A549 (cell line): Measurements from ENCODE around the gene GPBP1L1. TPM values are rescaled to one million over a fixed set of nuclear protein-coding genes. Genes with fewer than 3 reads are reported as not detected.

Source experiments
- ATAC-seq, 2 experiments: fragments of 200-7000 bp in 1 of 2; fragments of >200 bp in 1 of 2; cut with Nextera tagmentation in 1 of 2; cut with Tn5 transposase in 1 of 2; 3 replicates each; pipeline versions ENCODE4 v1.8.0 to v1.9.1; 2018 to 2020; ENCODE audit warnings: mild to moderate bottlenecking in 1 of 2, moderate library complexity in 1 of 2
- CTCF ChIA-PET: fragments of 300-600 bp; sonication (Branson Sonifier 250); formaldehyde crosslinking; extraction: SDS; loops from one replicate; lab custom pipeline; 2021; ENCODE audit warnings: antibody characterized with exemption, inconsistent platforms; lab: Yijun Ruan, JAX
- POLR2A ChIA-PET: fragments of 350-600 bp; formaldehyde crosslinking; extraction: SDS; loops from one replicate; lab custom pipeline; 2021; ENCODE audit warnings: antibody characterized with exemption, inconsistent platforms; lab: Yijun Ruan, JAX
- DNase-seq, 2 experiments: peaks; one replicate each; pipeline versions ENCODE4 v3.0.0 to v3.0.0-alpha.2; 2011 to 2016; ENCODE audit warnings: low read depth in 1 of 2, low spot score in 1 of 2
- FAIRE-seq: peaks from 2 replicates; lab custom pipeline; 2011; peaks lifted over from hg19 to GRCh38; lab: Jason Lieb, UNC
- H3K27ac ChIP-seq, 2 experiments: fragments of >200 bp; sonication (Bioruptor Twin); formaldehyde crosslinking; 3 replicates each; pipeline ENCODE4 v1.5.1; 2016 to 2017
- H3K4me1 ChIP-seq: fragments of >200 bp; sonication (Bioruptor Twin); formaldehyde crosslinking; 3 replicates; pipeline ENCODE4 v1.6.1; 2016
- H3K4me2 ChIP-seq: fragments of >200 bp; sonication (Bioruptor Twin); formaldehyde crosslinking; 3 replicates; pipeline ENCODE4 v1.6.1; 2016
- H3K4me3 ChIP-seq: fragments of >200 bp; sonication (Bioruptor Twin); formaldehyde crosslinking; 3 replicates; pipeline ENCODE4 v1.5.1; 2016
- H3K9me3 ChIP-seq: fragments of >200 bp; sonication (Bioruptor Twin); formaldehyde crosslinking; 3 replicates; pipeline ENCODE4 v1.6.1; 2016
- ATOH8 ChIP-seq: fragments of 250-450 bp; sonication (Bioruptor Pico); IDR thresholded peaks from 2 replicates; pipeline ENCODE4 v1.5.0; 2020; ENCODE audit warnings: low read depth, mild to moderate bottlenecking, moderate library complexity
- BCL3 ChIP-seq: fragments of >200 bp; sonication (Bioruptor Twin); formaldehyde crosslinking; IDR thresholded peaks from 3 replicates; pipeline ENCODE4 v1.6.1; 2016
- CBX8 ChIP-seq: fragments of 200-600 bp; sonication (generic); IDR thresholded peaks from 2 replicates; pipeline ENCODE4 v1.6.1; 2016
- E2F6 ChIP-seq: IDR thresholded peaks from 2 replicates; pipeline ENCODE4 v1.6.1; 2012; ENCODE audit warnings: low read depth, borderline replicate concordance
- EHF ChIP-seq: fragments of 250-450 bp; sonication (Bioruptor Pico); IDR thresholded peaks from 2 replicates; pipeline ENCODE4 v1.5.0; 2020; ENCODE audit warnings: mild to moderate bottlenecking
- EHMT2 ChIP-seq: fragments of 200-600 bp; sonication (generic); IDR thresholded peaks from 2 replicates; pipeline ENCODE4 v1.6.1; 2016; ENCODE audit warnings: antibody characterized with exemption, low read depth, mild to moderate bottlenecking, moderate library complexity
- EP300 ChIP-seq, 2 experiments: fragments of >200 bp; sonication (Bioruptor Twin); formaldehyde crosslinking; IDR thresholded peaks; 2 replicates in 1 of 2; 3 replicates in 1 of 2; pipeline ENCODE4 v1.6.1; 2016 to 2017
- FOXS1 ChIP-seq: fragments of 250-450 bp; sonication (Bioruptor Pico); IDR thresholded peaks from 2 replicates; pipeline ENCODE4 v1.5.0; 2020; ENCODE audit warnings: mild to moderate bottlenecking, moderate library complexity
- HMGXB4 ChIP-seq: fragments of 250-450 bp; sonication (Bioruptor Pico); IDR thresholded peaks from 2 replicates; pipeline ENCODE4 v1.5.0; 2021; ENCODE audit warnings: mild to moderate bottlenecking, moderate library complexity, borderline replicate concordance
- HOXA7 ChIP-seq: fragments of 250-450 bp; sonication (Bioruptor Pico); IDR thresholded peaks from 2 replicates; pipeline ENCODE4 v1.5.0; 2020; ENCODE audit warnings: mild to moderate bottlenecking, moderate library complexity
- HOXB13 ChIP-seq: fragments of 250-450 bp; sonication (Bioruptor Pico); IDR thresholded peaks from 2 replicates; pipeline ENCODE4 v1.5.0; 2020; ENCODE audit warnings: low read depth, mild to moderate bottlenecking, moderate library complexity
- JUN ChIP-seq, 2 experiments: fragments of >200 bp; sonication (Bioruptor Twin); formaldehyde crosslinking; IDR thresholded peaks; 2 replicates in 1 of 2; 3 replicates in 1 of 2; pipeline ENCODE4 v1.6.1; 2016 to 2017
- JUNB ChIP-seq: fragments of >200 bp; sonication (Bioruptor Twin); formaldehyde crosslinking; IDR thresholded peaks from 2 replicates; pipeline ENCODE4 v1.6.1; 2016
- KDM1A ChIP-seq: fragments of 200-600 bp; sonication (generic); IDR thresholded peaks from 2 replicates; pipeline ENCODE4 v1.6.1; 2016; ENCODE audit warnings: low read depth, mild to moderate bottlenecking
- MAFK ChIP-seq: fragments of 450-650 bp; IDR thresholded peaks from 2 replicates; pipeline ENCODE4 v1.6.1; 2014; ENCODE audit not compliant: partially characterized antibody
- MAX ChIP-seq: IDR thresholded peaks from 2 replicates; pipeline ENCODE4 v1.6.1; 2012
- MYC ChIP-seq: IDR thresholded peaks from 2 replicates; pipeline ENCODE4 v1.6.1; 2012; ENCODE audit warnings: mild to moderate bottlenecking, inconsistent platforms, low read length, improper control_type of control experiment, borderline replicate concordance
- NPAS2 ChIP-seq: fragments of 250-450 bp; sonication (Bioruptor Pico); IDR thresholded peaks from 2 replicates; pipeline ENCODE4 v1.8.0; 2022; ENCODE audit warnings: mild to moderate bottlenecking, moderate library complexity, borderline replicate concordance
- NR3C1 ChIP-seq: fragments of >200 bp; sonication (Bioruptor Twin); formaldehyde crosslinking; IDR thresholded peaks from 3 replicates; pipeline ENCODE4 v1.6.1; 2017
- PHF8 ChIP-seq: fragments of 200-600 bp; sonication (generic); IDR thresholded peaks from 2 replicates; pipeline ENCODE4 v1.6.1; 2016; ENCODE audit warnings: low read depth, mild to moderate bottlenecking, antibody characterized with exemption, moderate library complexity, borderline replicate concordance
- POLR2A ChIP-seq: IDR thresholded peaks from 2 replicates; pipeline ENCODE4 v1.6.1; 2012; ENCODE audit warnings: mild to moderate bottlenecking, low read length
- RARB ChIP-seq: fragments of 250-450 bp; sonication (Bioruptor Pico); IDR thresholded peaks from 2 replicates; pipeline ENCODE4 v1.8.0; 2021; ENCODE audit warnings: mild to moderate bottlenecking, moderate library complexity
- RCOR1 ChIP-seq: fragments of 150-350 bp; IDR thresholded peaks from 2 replicates; pipeline ENCODE4 v1.6.1; 2014; ENCODE audit warnings: antibody characterized with exemption, low read length, low read depth
- SMC3 ChIP-seq: fragments of >200 bp; sonication (Bioruptor Twin); formaldehyde crosslinking; IDR thresholded peaks from 3 replicates; pipeline ENCODE4 v1.6.1; 2018; ENCODE audit warnings: inconsistent platforms
- TFCP2L1 ChIP-seq: fragments of 250-450 bp; sonication (Bioruptor Pico); IDR thresholded peaks from 2 replicates; pipeline ENCODE4 v1.5.0; 2021; ENCODE audit warnings: mild to moderate bottlenecking
- TP53 ChIP-seq: fragments of 250-450 bp; sonication (Bioruptor Pico); IDR thresholded peaks from 2 replicates; pipeline ENCODE4 v1.5.0; 2021; ENCODE audit warnings: mild to moderate bottlenecking, moderate library complexity
- ZC3H11A ChIP-seq: fragments of 450-650 bp; IDR thresholded peaks from 2 replicates; pipeline ENCODE4 v1.6.1; 2014; ENCODE audit warnings: antibody characterized with exemption, mild to moderate bottlenecking
- ZNF302 ChIP-seq: fragments of 250-450 bp; sonication (Bioruptor Pico); IDR thresholded peaks from 2 replicates; pipeline ENCODE4 v1.9.0; 2021; ENCODE audit warnings: inconsistent platforms, mild to moderate bottlenecking, moderate library complexity
- ZSCAN20 ChIP-seq: fragments of 250-450 bp; sonication (Bioruptor Pico); IDR thresholded peaks from 2 replicates; pipeline ENCODE4 v1.8.0; 2022; ENCODE audit warnings: mild to moderate bottlenecking, moderate library complexity
- WGBS: methylation state at CpG from one replicate; pipeline ENCODE4 v1.1.6; 2017; ENCODE audit errors: missing lambda C conversion rate; 5-methylcytosine and 5-hydroxymethylcytosine counted together
- polyA plus RNA-seq, 4 experiments: library from polyadenylated mRNA; depleted of rRNA in 3 of 4; stranded (reverse); fragments of >200 nt; fragmentation: RNase III in 1 of 4; extraction: RNeasy Plus Mini Kit Qiagen cat#74134 plus additional on column Dnase treatment in 1 of 4; gene quantifications; 2 replicates in 3 of 4; 3 replicates in 1 of 4; pipeline ENCODE4 v1.2.3, GENCODE V29; 2011 to 2017
- TF ChIP-seq, protein P1 (sequence below): fragments of >200 bp; sonication (Bioruptor Twin); formaldehyde crosslinking; IDR thresholded peaks from 2 replicates; pipeline ENCODE4 v1.6.1; 2016
- TF ChIP-seq, protein P2 (sequence below): fragments of >200 bp; sonication (Bioruptor Twin); formaldehyde crosslinking; IDR thresholded peaks from 3 replicates; pipeline ENCODE4 v1.5.1; 2016

Gene GPBP1L1
- polyA plus RNA-seq, 2 of the 4 experiments (the other 2 are of a cell fraction): 50.9 to 74.0 TPM

DNA sequence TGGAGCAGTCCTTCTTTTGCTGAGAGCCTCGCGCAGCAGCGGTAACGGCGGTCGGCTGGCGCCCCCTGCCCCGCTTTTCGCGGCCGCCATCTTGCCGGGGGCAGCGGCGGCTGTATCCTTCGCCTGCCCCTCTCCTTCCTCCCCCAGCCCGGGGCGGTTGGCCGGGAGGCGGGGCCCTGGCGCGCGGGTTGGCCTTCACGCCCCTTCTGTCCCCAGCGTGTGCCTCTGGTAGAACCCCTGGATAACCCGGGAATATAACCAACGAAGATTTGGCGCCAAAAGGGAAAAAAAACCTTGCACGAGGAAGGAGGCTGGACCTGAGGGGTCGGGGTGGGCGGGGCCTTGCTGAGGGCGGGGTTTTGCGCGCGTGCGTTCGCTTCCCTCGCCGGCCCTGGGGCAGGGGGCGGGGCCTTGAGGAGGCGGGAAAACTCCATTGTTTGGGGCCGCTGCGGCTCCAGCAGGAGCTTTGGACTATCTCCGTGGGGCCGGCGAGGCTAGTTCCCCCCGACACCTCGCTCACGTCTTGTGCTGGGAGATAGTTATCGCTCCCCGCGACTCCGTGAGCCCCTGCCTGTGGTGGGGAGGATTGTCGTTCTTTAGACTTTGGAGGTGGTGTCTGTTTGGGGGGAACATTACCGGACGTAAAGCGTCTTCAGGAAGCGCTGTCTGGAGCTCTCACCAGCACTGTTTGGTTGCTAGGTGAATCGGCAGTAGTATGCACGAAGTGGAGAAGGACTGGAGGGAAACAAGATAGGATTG, 101.8 kb downstream of the GPBP1L1 start (continued):
- no peak for TF ChIP-seq KDM1A
- TF ChIP-seq, protein P1, sequence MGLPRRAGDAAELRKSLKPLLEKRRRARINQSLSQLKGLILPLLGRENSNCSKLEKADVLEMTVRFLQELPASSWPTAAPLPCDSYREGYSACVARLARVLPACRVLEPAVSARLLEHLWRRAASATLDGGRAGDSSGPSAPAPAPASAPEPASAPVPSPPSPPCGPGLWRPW: no peak
- TF ChIP-seq MYC: no peak
- TF ChIP-seq RARB (CRISPR knock-in tag): no peak
- no peak for TF ChIP-seq TP53 (CRISPR knock-in tag)
- TF ChIP-seq ZC3H11A: no peak

DNA sequence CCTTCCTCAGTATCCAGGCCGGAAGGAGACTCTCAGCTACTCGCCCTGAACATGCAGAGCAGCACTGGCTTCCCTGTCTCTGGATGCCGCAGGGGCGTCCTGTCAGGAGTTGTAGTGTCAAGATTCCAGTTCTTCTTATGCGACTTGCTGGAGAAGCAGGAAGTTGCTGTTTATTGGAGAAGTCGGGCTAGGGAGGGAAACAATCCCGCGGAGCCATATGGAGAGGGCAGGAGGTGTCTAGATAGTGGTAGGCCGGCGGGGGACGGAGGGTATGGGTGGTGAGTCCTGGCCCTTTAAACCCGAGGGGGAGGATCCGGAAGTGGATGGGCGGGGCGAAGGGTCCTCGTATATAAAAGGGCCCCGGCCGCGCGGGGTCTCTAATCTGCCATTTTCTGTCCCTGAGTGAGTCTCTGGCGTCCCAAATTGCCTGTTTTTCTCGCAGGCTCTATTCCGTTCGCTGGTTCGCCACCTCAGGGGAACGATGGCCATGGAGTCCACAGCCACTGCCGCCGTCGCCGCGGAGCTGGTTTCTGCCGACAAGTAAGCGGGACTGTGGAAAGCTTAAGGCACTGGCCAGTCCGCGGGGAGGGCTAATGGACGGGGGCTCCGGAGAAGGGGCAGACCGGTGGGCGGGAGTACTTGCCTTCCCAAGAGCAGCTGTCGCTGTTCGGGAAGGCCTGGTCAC, 102.5 kb downstream of the GPBP1L1 start, which contains the start of gene NASP:
Gene NASP, plus strand, starts transcription at position 376 of the 685 bp plus-strand sequence. Its CDS starts 106 bp downstream, at position 482.
- Histone ChIP-seq H3K4me3 (peak within 1 kb of the TSS; percentile 89), H3K4me2 (peak within 1 kb of the TSS; percentile 94), H3K9me3 (no peaks in the 10 kb centered on the region), H3K4me1 (peaks cover 13% of the 10 kb centered on the region; the same call in 2 of the 3 replicates), H3K27ac (peak within 1 kb of the TSS; percentile 91 to 98)
- no peak for FAIRE-seq
- ChIA-PET POLR2A (interaction anchor here (0.9 to 3.6 kb wide), 6 partner anchors 33 to 280 kb away, joined by 3 to 27 read pairs (median 4); partner anchors contain the start of genes AKR1A1, GPBP1L1, PRDX1 and TMEM69), CTCF (interaction anchor here (1.4 to 2.1 kb wide), 2 partner anchors 14 to 90 kb away, joined by 4 to 21 read pairs; no protein-coding TSS in a partner anchor)
- ATAC-seq: peak; percentile 85 to 86
- WGBS: 2% methylated on average over 30 of the region's 41 CpGs
- DNase-seq: peak; percentile 75 to 79
- TF ChIP-seq RCOR1 (no peak), BCL3 (peak; percentile 82; the same call in 2 of the 3 replicates), HOXA7 (no peak), MAX (0 out of 2 replicates have a peak, but pooled peaks have one; percentile 5), PHF8 (peak; percentile 97), TP53 (CRISPR knock-in tag) (no peak), ZC3H11A (no peak), SMC3 (no peak), FOXS1 (CRISPR knock-in tag) (no peak), HOXB13 (CRISPR knock-in tag) (no peak), CBX8 (no peak), TFCP2L1 (CRISPR knock-in tag) (0 out of 2 replicates have a peak, but pooled peaks have one; percentile 53), MAFK (no peak), EHF (CRISPR knock-in tag) (no peak), RARB (CRISPR knock-in tag) (no peak), POLR2A (peak; percentile 81), E2F6 (no peak), JUN (IDR thresholded peaks at IDR 0.05) (peak; percentile 24 to 76; a peak in 3 of 5 replicates), EP300 (IDR thresholded peaks at IDR 0.05) (no peak), NR3C1 (no peak), JUNB (no peak), ATOH8 (CRISPR knock-in tag) (no peak), ZNF302 (no peak), ZSCAN20 (no peak), HMGXB4 (CRISPR knock-in tag) (no peak), EHMT2 (no peak), KDM1A (no peak), NPAS2 (CRISPR knock-in tag) (no peak)
- TF ChIP-seq, protein P2, sequence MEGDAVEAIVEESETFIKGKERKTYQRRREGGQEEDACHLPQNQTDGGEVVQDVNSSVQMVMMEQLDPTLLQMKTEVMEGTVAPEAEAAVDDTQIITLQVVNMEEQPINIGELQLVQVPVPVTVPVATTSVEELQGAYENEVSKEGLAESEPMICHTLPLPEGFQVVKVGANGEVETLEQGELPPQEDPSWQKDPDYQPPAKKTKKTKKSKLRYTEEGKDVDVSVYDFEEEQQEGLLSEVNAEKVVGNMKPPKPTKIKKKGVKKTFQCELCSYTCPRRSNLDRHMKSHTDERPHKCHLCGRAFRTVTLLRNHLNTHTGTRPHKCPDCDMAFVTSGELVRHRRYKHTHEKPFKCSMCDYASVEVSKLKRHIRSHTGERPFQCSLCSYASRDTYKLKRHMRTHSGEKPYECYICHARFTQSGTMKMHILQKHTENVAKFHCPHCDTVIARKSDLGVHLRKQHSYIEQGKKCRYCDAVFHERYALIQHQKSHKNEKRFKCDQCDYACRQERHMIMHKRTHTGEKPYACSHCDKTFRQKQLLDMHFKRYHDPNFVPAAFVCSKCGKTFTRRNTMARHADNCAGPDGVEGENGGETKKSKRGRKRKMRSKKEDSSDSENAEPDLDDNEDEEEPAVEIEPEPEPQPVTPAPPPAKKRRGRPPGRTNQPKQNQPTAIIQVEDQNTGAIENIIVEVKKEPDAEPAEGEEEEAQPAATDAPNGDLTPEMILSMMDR: 0 out of 3 replicates have a peak, but pooled peaks have one; percentile 8
